Activated T-cell treated with anti-CD3 and anti-CD28 coated beads, Interleukin-2, amount 50 U/mL, for 72 hours (primary cell): ENCODE measurements around the gene RPN2. TPM values are rescaled to one million over a fixed set of nuclear protein-coding genes. Genes with fewer than 3 reads are reported as not detected.

ENCODE experiments used
- ATAC-seq, 2 donors: fragments of 150-1000 bp; cut with Tn5 transposase; replicated peaks in 1 of 2; 2 replicates each; pipeline ENCODE4 v1.10.0; 2021; ENCODE audit warnings: moderate library complexity in 2 of 2, mild to moderate bottlenecking in 1 of 2
- DNase-seq, 2 donors: peaks; one replicate each; pipeline ENCODE4 v3.0.0; 2021 to 2022; ENCODE audit warnings: mixed read lengths in 1 of 2
- H3K27ac Mint-ChIP-seq: one replicate; pipeline ENCODE4 v1.8.0; 2022; ENCODE audit warnings: mild to moderate bottlenecking, moderate library complexity, mixed read lengths
- H3K27me3 Mint-ChIP-seq: one replicate; pipeline ENCODE4 v1.8.0; 2022; ENCODE audit warnings: low read depth, mixed read lengths
- H3K36me3 Mint-ChIP-seq, 2 donors: one replicate each; pipeline ENCODE4 v1.8.0; 2022; ENCODE audit warnings: mixed read lengths in 2 of 2, mild to moderate bottlenecking in 1 of 2; ENCODE audit not compliant: insufficient read depth in 2 of 2
- H3K4me1 Mint-ChIP-seq: one replicate; pipeline ENCODE4 v1.8.0; 2022; ENCODE audit warnings: low read depth, mixed read lengths
- H3K4me3 Mint-ChIP-seq, 2 donors: one replicate each; pipeline ENCODE4 v1.8.0; 2022; ENCODE audit warnings: mild to moderate bottlenecking in 2 of 2, mixed read lengths in 2 of 2, moderate library complexity in 2 of 2
- H3K9me3 Mint-ChIP-seq, 2 donors: one replicate each; pipeline ENCODE4 v1.8.0; 2022; ENCODE audit warnings: mixed read lengths in 2 of 2
- total RNA-seq, 2 donors: library from RNA; stranded (reverse); gene quantifications; one replicate each; pipeline ENCODE4 v1.2.3, GENCODE V29; 2022

Gene RPN2
- total RNA-seq, 2 donors from 2014 or later: 128 to 145 TPM

- no peak for DNase-seq
- H3K9me3 Mint-ChIP-seq: no peaks in the 10 kb centered on the region
- H3K36me3 Mint-ChIP-seq: peaks cover 3 to 14% of the 10 kb centered on the region in 2 donors
- H3K27ac Mint-ChIP-seq: peak overlapping the region; percentile 32
- H3K27me3 Mint-ChIP-seq: no peaks in the 10 kb centered on the region
- no peaks in the 10 kb centered on the region for H3K4me1 Mint-ChIP-seq
- ATAC-seq: no peak
- no peak overlapping the region for H3K4me3 Mint-ChIP-seq
Measured at GRCh38 chr20:37243076-37243936, 64.2 kb downstream of the RPN2 start.

DNA sequence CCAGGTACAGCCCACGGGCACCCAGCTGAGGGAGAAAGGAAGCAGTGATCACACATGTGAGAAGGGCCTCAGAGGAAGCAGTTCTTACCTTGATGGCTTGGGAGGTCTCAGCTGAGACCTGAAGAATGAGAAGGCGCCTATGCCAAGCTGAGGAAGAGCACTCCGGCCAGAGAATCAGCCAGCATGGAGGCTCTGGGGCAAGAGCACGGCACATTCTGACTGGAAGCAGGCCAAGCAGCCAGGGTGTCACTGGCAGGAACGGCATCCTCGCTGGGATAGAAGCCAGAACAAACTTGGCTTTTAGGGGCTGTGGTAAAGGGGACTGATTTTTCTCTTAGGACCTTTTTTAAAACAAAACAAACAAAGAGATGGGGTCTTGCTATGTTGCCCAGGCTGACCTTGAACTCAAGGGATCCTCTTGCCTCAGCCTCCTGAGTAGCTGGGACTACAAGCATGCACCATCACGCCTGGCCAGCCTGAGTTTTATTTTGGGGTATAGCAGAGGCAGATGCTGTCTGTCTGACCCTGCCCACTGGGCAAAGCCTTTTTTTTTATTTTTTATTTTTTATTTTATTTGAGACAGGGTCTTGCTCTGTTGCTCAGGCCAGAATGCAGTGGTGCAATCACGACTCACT lies 64.9 kb downstream of the RPN2 start:
- Mint-ChIP-seq H3K36me3 (peaks cover 3 to 14% of the 10 kb centered on the region in 2 donors), H3K4me3 (no peak overlapping the region), H3K27ac (peak overlapping the region; percentile 32), H3K4me1 (no peaks in the 10 kb centered on the region), H3K9me3 (no peaks in the 10 kb centered on the region), H3K27me3 (no peaks in the 10 kb centered on the region)
- DNase-seq (no peak), ATAC-seq (no peak)

GRCh38 chr20:37244572-37244957 lies 65.4 kb downstream of the RPN2 start:
- no peak overlapping the region for H3K27ac Mint-ChIP-seq
- H3K4me3 Mint-ChIP-seq: no peak overlapping the region
- H3K36me3 Mint-ChIP-seq: peaks cover 3 to 14% of the 10 kb centered on the region in 2 donors
- ATAC-seq (no peak), DNase-seq (no peak)
- H3K27me3 Mint-ChIP-seq: no peaks in the 10 kb centered on the region
- H3K4me1 Mint-ChIP-seq: no peaks in the 10 kb centered on the region
- no peaks in the 10 kb centered on the region for H3K9me3 Mint-ChIP-seq

DNA sequence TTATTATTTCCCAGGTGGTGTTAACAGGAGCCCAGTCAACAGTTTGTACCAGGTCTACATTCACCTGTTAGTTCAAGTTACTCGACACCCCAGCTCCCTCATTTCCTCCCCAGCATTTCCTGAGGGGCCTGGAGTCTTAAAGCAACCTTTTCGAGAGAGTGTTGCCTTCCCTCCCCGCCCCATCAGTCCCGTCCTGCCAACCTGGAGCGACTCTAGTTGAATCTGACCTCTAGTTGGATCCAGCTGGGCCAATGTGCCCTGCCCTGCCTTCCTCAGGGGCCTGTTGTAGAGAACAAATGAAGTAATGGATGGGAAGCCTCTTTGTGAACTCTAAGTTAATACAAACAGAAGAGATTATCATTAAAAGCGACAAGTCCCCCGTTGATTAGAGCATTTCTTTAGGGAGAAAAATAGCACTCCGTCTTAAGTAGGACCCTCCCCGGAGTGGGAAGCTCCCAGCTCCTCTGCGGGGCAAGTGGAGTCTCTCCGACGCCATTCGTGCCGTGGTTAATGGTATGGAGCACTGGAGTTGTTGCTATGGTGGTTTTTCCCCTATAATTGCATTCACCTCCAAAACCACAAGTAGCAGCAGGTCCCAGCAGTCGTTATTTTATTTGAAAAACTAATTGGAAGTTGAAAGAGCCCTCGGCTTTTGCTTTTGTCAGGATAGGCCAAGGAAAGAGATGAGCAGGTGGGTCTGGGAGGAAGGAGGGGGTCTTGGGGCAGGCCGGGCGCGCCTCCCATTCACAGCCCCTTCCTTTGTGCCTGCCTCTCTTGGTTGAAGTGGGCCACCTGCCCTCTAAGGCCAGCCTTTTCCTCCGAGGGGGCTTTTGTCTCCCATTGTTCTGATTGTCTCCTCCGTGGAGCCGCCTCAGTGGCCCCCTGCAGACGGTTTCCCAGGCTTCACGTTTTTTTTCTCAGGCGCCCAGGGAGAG lies 66.4 kb downstream of the RPN2 start:
- ATAC-seq (no peak), DNase-seq (no peak)
- Mint-ChIP-seq H3K9me3 (no peaks in the 10 kb centered on the region), H3K4me3 (no peak overlapping the region), H3K27ac (no peak overlapping the region), H3K27me3 (no peaks in the 10 kb centered on the region), H3K4me1 (no peaks in the 10 kb centered on the region), H3K36me3 (peaks cover 3 to 14% of the 10 kb centered on the region in 2 donors)

GRCh38 chr20:37246736-37247135 lies 67.6 kb downstream of the RPN2 start:
- Mint-ChIP-seq H3K27ac (no peak overlapping the region), H3K4me1 (no peaks in the 10 kb centered on the region), H3K27me3 (no peaks in the 10 kb centered on the region), H3K36me3 (peaks cover 0 to 5% of the 10 kb centered on the region in 2 donors), H3K9me3 (no peaks in the 10 kb centered on the region), H3K4me3 (no peak overlapping the region)
- DNase-seq (no peak), ATAC-seq (no peak)

GRCh38 chr20:37247547-37247946 lies 68.4 kb downstream of the RPN2 start:
- no peak overlapping the region for H3K4me3 Mint-ChIP-seq
- DNase-seq (no peak), ATAC-seq (no peak)
- H3K9me3 Mint-ChIP-seq: no peaks in the 10 kb centered on the region
- no peaks in the 10 kb centered on the region for H3K27me3 Mint-ChIP-seq
- no peaks in the 10 kb centered on the region for H3K4me1 Mint-ChIP-seq
- no peak overlapping the region for H3K27ac Mint-ChIP-seq
- peaks cover 0 to 3% of the 10 kb centered on the region in 2 donors for H3K36me3 Mint-ChIP-seq

- Mint-ChIP-seq H3K4me3 (no peak overlapping the region), H3K36me3 (no peaks in the 10 kb centered on the region), H3K9me3 (no peaks in the 10 kb centered on the region), H3K27ac (no peak overlapping the region), H3K4me1 (no peaks in the 10 kb centered on the region), H3K27me3 (no peaks in the 10 kb centered on the region)
- DNase-seq (no peak), ATAC-seq (no peak)
Measured at GRCh38 chr20:37249304-37249703, 70.2 kb downstream of the RPN2 start.

- Mint-ChIP-seq H3K36me3 (no peaks in the 10 kb centered on the region), H3K27me3 (no peaks in the 10 kb centered on the region), H3K27ac (no peak overlapping the region), H3K4me3 (no peak overlapping the region), H3K9me3 (no peaks in the 10 kb centered on the region), H3K4me1 (no peaks in the 10 kb centered on the region)
- ATAC-seq (no peak), DNase-seq (no peak)
Measured at GRCh38 chr20:37251825-37252477, 72.8 kb downstream of the RPN2 start.

- ATAC-seq: no peak
- H3K36me3 Mint-ChIP-seq: no peaks in the 10 kb centered on the region
Measured at GRCh38 chr20:37253087-37253486, 74.0 kb downstream of the RPN2 start.

DNA sequence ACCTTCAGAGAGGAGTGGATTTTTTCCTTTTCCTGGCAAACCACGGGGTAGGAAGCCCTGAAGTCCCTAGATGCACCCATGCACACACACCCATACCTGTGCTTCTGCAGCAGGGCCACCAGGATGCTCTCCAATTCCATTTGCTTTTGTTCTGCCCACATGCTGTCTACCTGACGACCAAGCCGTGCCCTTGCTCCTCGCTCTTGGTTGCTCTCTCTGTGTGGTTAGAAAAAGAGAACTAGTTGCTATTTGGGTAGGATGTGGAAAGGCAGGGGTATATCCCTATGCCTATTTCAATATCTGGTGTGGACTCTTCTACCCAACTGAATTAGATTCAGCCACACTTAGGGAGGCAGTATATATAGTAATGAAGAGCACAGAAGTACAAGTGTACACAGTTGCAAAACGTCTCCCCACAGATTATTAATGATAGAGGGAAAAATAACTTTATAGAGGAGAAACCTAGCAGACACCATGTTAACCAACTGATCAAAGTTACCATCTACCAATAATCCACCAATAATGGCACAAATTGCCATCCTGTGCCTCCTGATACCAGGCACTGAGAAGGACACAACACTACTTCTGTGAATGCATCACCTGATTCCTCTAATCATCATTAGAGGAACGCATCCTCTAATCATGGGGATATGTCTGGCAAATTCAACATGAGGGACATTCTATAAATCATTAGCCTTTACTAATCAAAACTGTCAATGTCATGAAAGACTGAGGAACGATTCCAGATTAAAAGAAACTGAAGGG lies 75.2 kb downstream of the RPN2 start:
- Mint-ChIP-seq H3K36me3 (no peaks in the 10 kb centered on the region), H3K9me3 (no peaks in the 10 kb centered on the region), H3K4me3 (no peak overlapping the region), H3K27ac (no peak overlapping the region), H3K4me1 (no peaks in the 10 kb centered on the region), H3K27me3 (no peaks in the 10 kb centered on the region)
- ATAC-seq (no peak), DNase-seq (no peak)

More at GRCh38 chr20:37253087-37253486, 74.0 kb downstream of the RPN2 start:
- no peak for DNase-seq
- Mint-ChIP-seq H3K9me3 (no peaks in the 10 kb centered on the region), H3K4me3 (no peak overlapping the region), H3K27me3 (no peaks in the 10 kb centered on the region), H3K27ac (no peak overlapping the region), H3K4me1 (no peaks in the 10 kb centered on the region)

GRCh38 chr20:37256286-37256685 lies 77.2 kb downstream of the RPN2 start:
- ATAC-seq (no peak), DNase-seq (no peak)
- H3K27me3 Mint-ChIP-seq: no peaks in the 10 kb centered on the region
- H3K27ac Mint-ChIP-seq: no peak overlapping the region
- no peaks in the 10 kb centered on the region for H3K9me3 Mint-ChIP-seq
- H3K4me1 Mint-ChIP-seq: no peaks in the 10 kb centered on the region
- H3K36me3 Mint-ChIP-seq: no peaks in the 10 kb centered on the region
- no peak overlapping the region for H3K4me3 Mint-ChIP-seq

DNA sequence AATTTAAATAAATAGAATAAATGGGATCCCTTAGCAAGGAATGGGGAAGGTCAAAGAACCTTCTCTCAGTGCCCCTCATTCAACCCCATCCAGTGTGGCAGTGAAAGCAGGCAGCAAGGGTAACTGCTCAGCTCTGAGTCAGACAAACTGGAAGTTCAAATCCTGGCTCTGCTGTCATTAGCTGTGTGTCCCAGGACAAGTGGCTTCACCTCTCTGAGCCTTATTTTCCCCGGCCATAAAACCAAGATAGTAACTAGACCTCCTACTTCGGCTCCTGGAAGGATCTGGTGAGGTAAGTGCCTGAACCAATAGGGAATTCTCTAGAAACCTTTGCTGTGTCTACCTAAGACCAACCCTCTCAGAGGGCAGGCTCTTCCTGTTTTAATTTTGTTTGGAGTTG lies 78.4 kb downstream of the RPN2 start:
- H3K27ac Mint-ChIP-seq: no peak overlapping the region
- no peaks in the 10 kb centered on the region for H3K27me3 Mint-ChIP-seq
- no peak overlapping the region for H3K4me3 Mint-ChIP-seq
- no peaks in the 10 kb centered on the region for H3K9me3 Mint-ChIP-seq
- ATAC-seq (no peak), DNase-seq (no peak)
- no peaks in the 10 kb centered on the region for H3K4me1 Mint-ChIP-seq
- no peaks in the 10 kb centered on the region for H3K36me3 Mint-ChIP-seq
